Chondrocyte (in vitro differentiated cells): ENCODE measurements around the gene CECR2. TPM values are rescaled to one million over a fixed set of nuclear protein-coding genes. Genes with fewer than 3 reads are reported as not detected.

Source experiments
- DNase-seq: peaks from one replicate; pipeline ENCODE4 v3.0.0; 2021; ENCODE audit warnings: mixed read lengths, low spot score
- H3K27ac Mint-ChIP-seq: one replicate; pipeline ENCODE4 v1.8.0; 2021; ENCODE audit warnings: mild to moderate bottlenecking, moderate library complexity, mixed read lengths; ENCODE audit not compliant: unreplicated experiment
- H3K27me3 Mint-ChIP-seq: 2 replicates; pipeline ENCODE4 v1.8.0; 2021; ENCODE audit warnings: low read depth, mixed read lengths
- H3K36me3 Mint-ChIP-seq: 2 replicates; pipeline ENCODE4 v1.8.0; 2021; ENCODE audit warnings: low read depth, mixed read lengths
- H3K4me1 Mint-ChIP-seq: 2 replicates; pipeline ENCODE4 v1.8.0; 2021; ENCODE audit warnings: low read depth, mild to moderate bottlenecking, mixed read lengths
- H3K4me3 Mint-ChIP-seq: one replicate; pipeline ENCODE4 v1.8.0; 2021; ENCODE audit warnings: mild to moderate bottlenecking, moderate library complexity, mixed read lengths; ENCODE audit not compliant: unreplicated experiment
- H3K9me3 Mint-ChIP-seq: 2 replicates; pipeline ENCODE4 v1.8.0; 2021; ENCODE audit warnings: low read depth, mixed read lengths
- total RNA-seq: library from RNA; stranded (reverse); gene quantifications from 3 replicates; pipeline ENCODE4 v1.2.1, GENCODE V29; 2021
- TF ChIP-seq, protein P1 (sequence below): fragments of 200-600 bp; sonication (generic); IDR thresholded peaks from 2 replicates; pipeline ENCODE4 v1.5.0; 2021; ENCODE audit warnings: antibody characterized with exemption, mild to moderate bottlenecking, moderate library complexity

The CECR2 gene
- total RNA-seq, 1 donor from 2014 or later, result 0.20 TPM

DNA sequence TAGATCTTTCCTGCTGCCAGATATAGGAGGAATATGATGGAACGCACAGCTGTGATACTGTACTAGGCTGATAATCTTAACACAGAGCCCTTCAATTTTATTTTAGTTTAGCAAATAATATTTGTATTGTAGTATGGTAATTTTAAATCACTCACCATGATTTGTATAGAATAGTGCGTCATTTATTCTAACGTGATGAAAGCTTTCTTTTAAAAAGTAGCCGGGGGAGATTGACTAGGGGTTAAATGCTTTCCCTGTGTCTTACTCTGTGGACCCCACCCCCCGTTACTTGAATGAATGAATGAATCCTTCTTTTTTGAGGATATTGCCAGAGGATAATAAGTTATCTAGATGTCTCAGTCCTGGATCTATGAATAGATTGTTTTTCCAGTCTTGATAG, 72.1 kb downstream of the CECR2 start:
- no peaks in the 10 kb centered on the region for H3K36me3 Mint-ChIP-seq
- H3K27me3 Mint-ChIP-seq, result no peaks in the 10 kb centered on the region
- peaks cover 18% of the 10 kb centered on the region for H3K4me1 Mint-ChIP-seq

DNA sequence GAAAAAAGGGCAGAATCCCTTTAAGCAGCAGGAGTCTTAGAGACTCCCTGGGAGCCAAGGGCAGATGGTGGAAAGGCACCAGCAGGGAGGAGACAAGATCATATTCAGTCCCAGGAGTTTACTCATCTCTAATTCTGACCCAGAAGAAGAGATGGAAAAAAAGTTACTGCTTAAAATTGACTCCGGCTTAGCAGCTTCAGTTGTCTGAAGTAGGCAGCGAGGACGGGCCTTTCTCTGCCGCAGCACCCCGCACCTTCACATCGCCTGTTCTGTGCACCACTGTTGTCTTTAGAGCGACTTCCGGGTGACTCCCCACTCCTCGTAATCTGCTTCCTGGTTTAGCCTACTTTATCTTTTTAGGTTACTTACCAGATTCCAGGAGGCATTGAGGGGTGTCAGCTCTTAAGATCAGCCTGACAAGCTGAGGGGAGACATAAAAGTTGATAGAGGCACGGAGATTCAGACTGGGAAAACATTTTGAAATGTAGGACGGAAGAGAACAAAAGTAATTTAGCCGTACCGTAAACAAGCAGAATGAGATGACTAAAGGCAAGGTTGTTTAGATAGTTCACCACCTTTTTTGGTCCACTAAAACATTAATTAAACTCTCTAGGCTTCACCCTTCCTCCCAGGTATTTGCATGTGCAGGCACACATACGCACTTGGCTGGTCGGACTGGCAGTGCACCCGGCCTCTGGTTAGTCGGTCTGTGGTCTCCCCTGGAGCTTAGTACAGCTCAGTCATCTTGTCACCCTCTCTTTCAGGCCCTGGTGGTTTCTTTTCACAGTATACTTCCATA, 74.3 kb downstream of the CECR2 start:
- H3K4me3 Mint-ChIP-seq, result no peak overlapping the region
- H3K27me3 Mint-ChIP-seq, result no peaks in the 10 kb centered on the region
- H3K36me3 Mint-ChIP-seq, result no peaks in the 10 kb centered on the region
- no peak for DNase-seq
- no peaks in the 10 kb centered on the region for H3K9me3 Mint-ChIP-seq
- TF ChIP-seq, protein P1, sequence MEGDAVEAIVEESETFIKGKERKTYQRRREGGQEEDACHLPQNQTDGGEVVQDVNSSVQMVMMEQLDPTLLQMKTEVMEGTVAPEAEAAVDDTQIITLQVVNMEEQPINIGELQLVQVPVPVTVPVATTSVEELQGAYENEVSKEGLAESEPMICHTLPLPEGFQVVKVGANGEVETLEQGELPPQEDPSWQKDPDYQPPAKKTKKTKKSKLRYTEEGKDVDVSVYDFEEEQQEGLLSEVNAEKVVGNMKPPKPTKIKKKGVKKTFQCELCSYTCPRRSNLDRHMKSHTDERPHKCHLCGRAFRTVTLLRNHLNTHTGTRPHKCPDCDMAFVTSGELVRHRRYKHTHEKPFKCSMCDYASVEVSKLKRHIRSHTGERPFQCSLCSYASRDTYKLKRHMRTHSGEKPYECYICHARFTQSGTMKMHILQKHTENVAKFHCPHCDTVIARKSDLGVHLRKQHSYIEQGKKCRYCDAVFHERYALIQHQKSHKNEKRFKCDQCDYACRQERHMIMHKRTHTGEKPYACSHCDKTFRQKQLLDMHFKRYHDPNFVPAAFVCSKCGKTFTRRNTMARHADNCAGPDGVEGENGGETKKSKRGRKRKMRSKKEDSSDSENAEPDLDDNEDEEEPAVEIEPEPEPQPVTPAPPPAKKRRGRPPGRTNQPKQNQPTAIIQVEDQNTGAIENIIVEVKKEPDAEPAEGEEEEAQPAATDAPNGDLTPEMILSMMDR, result no peak
- no peak overlapping the region for H3K27ac Mint-ChIP-seq
- peaks cover 6% of the 10 kb centered on the region for H3K4me1 Mint-ChIP-seq

More for the DNA sequence above, 72.1 kb downstream of the CECR2 start:
- H3K27ac Mint-ChIP-seq, result no peak overlapping the region
- DNase-seq, result no peak
- no peaks in the 10 kb centered on the region for H3K9me3 Mint-ChIP-seq
- H3K4me3 Mint-ChIP-seq, result no peak overlapping the region
- TF ChIP-seq, protein P1, result no peak

DNA sequence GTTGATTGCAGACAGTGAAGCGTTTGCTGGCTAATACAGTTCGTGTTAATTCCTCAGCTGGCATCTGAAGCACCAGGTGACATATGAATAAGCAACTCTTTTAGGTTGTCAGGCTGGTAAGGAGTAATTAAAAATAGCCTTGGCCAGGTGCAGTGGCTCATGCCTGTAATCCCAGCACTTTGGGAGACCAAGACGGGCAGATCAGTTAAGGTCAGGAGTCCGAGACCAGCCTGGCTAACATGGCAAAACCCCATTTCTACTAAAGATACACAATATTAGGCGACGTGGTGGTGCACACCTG, 74.9 kb downstream of the CECR2 start:
- peaks cover 6% of the 10 kb centered on the region for H3K4me1 Mint-ChIP-seq
- H3K9me3 Mint-ChIP-seq, result no peaks in the 10 kb centered on the region
- TF ChIP-seq, protein P1, result no peak
- no peak overlapping the region for H3K27ac Mint-ChIP-seq
- H3K4me3 Mint-ChIP-seq, result no peak overlapping the region
- no peaks in the 10 kb centered on the region for H3K36me3 Mint-ChIP-seq
- H3K27me3 Mint-ChIP-seq, result no peaks in the 10 kb centered on the region
- no peak for DNase-seq

DNA sequence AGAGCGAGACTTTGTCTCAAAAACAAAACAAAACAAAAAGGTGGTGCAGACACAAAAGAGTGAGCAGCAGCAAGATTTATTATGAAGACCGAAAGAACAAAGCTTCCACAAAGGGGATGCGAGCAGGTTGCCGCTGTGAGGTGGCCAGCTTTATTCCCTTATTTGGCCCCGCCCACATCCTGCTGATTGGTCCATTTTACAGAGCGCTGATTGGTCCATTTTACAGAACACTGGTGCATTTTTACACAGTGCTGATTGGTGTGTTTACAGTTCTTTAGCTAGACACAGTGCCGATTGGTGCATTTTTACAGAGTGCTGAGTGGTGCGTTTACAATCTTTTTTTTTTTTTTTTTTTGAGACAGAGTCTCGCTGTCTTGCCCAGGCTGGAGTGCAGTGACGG, 77.4 kb downstream of the CECR2 start:
- peaks cover 6% of the 10 kb centered on the region for H3K4me1 Mint-ChIP-seq
- no peak for DNase-seq
- no peak overlapping the region for H3K27ac Mint-ChIP-seq
- no peaks in the 10 kb centered on the region for H3K9me3 Mint-ChIP-seq
- TF ChIP-seq, protein P1, result no peak
- H3K4me3 Mint-ChIP-seq, result no peak overlapping the region
- H3K27me3 Mint-ChIP-seq, result no peaks in the 10 kb centered on the region
- H3K36me3 Mint-ChIP-seq, result no peaks in the 10 kb centered on the region

DNA sequence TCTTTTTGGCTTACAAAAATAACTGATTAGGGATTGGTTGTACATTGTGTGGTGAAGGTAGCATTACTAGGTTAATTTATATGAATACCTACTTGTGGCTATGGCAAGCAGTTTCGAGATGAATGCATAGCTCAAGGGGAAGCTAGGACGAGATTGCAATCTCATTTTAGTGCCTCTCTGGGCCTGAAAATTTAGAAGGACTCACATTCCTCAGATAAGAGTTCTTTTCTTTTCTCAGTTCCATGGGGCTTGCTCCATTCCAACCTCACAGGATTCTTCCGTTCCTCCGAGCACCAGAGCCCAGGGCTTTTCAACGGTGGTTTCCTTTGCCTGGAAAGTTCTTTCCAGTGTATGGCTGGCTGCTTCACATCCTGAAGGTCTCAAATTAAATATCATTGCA, 82.1 kb downstream of the CECR2 start:
- TF ChIP-seq, protein P1, result no peak
- no peak for DNase-seq
- no peak overlapping the region for H3K4me3 Mint-ChIP-seq
- H3K27ac Mint-ChIP-seq, result no peak overlapping the region
- no peaks in the 10 kb centered on the region for H3K4me1 Mint-ChIP-seq
- peaks cover 6% of the 10 kb centered on the region for H3K9me3 Mint-ChIP-seq
- H3K27me3 Mint-ChIP-seq, result no peaks in the 10 kb centered on the region
- no peaks in the 10 kb centered on the region for H3K36me3 Mint-ChIP-seq
